ENCODE results near the gene ADTRP.

Gene ADTRP

GRCh38 chr6:11730641-11731040, 48.0 kb downstream of the ADTRP start (continued):
- TF ChIP-seq ZNF8 (CRISPR knock-in tag; IDR thresholded peaks at IDR 0.05) = no peak
- TF ChIP-seq TOX (CRISPR knock-in tag; IDR thresholded peaks at IDR 0.05; ENCODE audit: borderline replicate concordance) = no peak

GRCh38 chr6:11729076-11729475, 49.5 kb downstream of the ADTRP start:
- ATAC-seq = no peak

DNA sequence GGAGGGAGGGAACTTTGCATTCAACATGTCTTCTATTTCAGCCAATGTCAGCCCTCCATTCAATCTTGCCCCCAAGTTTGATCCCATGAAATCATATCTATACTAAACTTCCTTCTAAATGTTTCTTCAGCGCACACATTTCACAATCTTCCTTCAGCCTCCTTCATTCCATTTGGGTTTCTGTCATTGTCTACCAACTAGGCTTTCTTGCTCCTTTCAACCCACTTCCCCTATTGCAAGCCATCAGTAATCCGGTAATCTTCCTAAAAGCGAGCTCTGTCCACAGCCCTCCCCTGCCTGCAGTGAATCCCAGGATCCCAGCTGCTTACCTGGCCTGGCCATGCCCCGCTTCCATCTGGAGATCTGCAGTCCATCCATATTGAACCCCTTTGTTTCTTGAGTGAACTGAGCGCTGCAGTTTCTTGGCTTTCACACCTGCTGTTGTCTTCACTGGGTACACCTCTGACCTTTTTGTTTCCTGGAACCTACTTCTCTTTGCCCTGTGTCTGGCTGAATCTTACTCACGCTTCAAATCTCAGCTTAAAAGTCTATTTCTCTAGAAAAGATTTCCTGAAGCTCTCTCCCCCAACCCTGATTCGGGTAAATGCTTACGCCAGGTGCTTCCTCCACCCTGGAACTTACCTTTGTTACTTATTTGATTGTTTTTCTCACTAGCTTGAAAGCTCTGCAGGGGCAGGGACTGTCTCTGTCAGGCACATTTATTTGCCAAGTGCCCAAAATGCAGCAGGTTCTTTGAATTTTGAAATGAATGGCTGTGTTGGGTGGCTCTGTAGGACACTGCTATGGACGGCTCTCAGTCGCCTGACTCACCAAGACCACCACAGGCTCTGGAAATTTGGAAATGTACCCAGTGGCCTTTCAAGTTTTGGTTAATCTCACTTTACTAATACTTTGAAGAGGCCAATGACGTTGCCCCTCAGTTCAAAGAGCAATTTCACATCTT, 50.3 kb downstream of the ADTRP start:
- TF ChIP-seq TCF4 (CRISPR knock-in tag; IDR thresholded peaks at IDR 0.05; ENCODE audit: borderline replicate concordance) (no peak), OSR1 (CRISPR knock-in tag; IDR thresholded peaks at IDR 0.05) (no peak), PATZ1 (CRISPR knock-in tag; IDR thresholded peaks at IDR 0.05; ENCODE audit: borderline replicate concordance) (no peak), BACH2 (CRISPR knock-in tag; IDR thresholded peaks at IDR 0.05; ENCODE audit: borderline replicate concordance) (no peak), ZNF70 (CRISPR knock-in tag; IDR thresholded peaks at IDR 0.05) (no peak), GLIS3 (CRISPR knock-in tag; IDR thresholded peaks at IDR 0.05) (no peak), ZFP30 (CRISPR knock-in tag; IDR thresholded peaks at IDR 0.05) (no peak)
- ATAC-seq = no peak

More at GRCh38 chr6:11729076-11729475, 49.5 kb downstream of the ADTRP start:
- TF ChIP-seq ISL1 (CRISPR knock-in tag; IDR thresholded peaks at IDR 0.05) (no peak), ZNF70 (CRISPR knock-in tag; IDR thresholded peaks at IDR 0.05) (no peak), ZFP30 (CRISPR knock-in tag; IDR thresholded peaks at IDR 0.05) (no peak), CSRNP3 (CRISPR knock-in tag; IDR thresholded peaks at IDR 0.05) (no peak)
- TF ChIP-seq, protein P1, sequence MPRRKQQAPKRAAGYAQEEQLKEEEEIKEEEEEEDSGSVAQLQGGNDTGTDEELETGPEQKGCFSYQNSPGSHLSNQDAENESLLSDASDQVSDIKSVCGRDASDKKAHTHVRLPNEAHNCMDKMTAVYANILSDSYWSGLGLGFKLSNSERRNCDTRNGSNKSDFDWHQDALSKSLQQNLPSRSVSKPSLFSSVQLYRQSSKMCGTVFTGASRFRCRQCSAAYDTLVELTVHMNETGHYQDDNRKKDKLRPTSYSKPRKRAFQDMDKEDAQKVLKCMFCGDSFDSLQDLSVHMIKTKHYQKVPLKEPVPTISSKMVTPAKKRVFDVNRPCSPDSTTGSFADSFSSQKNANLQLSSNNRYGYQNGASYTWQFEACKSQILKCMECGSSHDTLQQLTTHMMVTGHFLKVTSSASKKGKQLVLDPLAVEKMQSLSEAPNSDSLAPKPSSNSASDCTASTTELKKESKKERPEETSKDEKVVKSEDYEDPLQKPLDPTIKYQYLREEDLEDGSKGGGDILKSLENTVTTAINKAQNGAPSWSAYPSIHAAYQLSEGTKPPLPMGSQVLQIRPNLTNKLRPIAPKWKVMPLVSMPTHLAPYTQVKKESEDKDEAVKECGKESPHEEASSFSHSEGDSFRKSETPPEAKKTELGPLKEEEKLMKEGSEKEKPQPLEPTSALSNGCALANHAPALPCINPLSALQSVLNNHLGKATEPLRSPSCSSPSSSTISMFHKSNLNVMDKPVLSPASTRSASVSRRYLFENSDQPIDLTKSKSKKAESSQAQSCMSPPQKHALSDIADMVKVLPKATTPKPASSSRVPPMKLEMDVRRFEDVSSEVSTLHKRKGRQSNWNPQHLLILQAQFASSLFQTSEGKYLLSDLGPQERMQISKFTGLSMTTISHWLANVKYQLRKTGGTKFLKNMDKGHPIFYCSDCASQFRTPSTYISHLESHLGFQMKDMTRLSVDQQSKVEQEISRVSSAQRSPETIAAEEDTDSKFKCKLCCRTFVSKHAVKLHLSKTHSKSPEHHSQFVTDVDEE (CRISPR knock-in tag; IDR thresholded peaks at IDR 0.05) = no peak

GRCh38 chr6:11727346-11727997, 51.1 kb downstream of the ADTRP start:
- ATAC-seq = no peak
- no peak for TF ChIP-seq ARNTL (CRISPR knock-in tag; IDR thresholded peaks at IDR 0.05; ENCODE audit: borderline replicate concordance, low read depth)
- TF ChIP-seq TOX (CRISPR knock-in tag; IDR thresholded peaks at IDR 0.05; ENCODE audit: borderline replicate concordance) = no peak
- TF ChIP-seq ZNF8 (CRISPR knock-in tag; IDR thresholded peaks at IDR 0.05) = no peak
- TF ChIP-seq OSR1 (CRISPR knock-in tag; IDR thresholded peaks at IDR 0.05) = no peak
- TF ChIP-seq ZC3H10 (CRISPR knock-in tag; IDR thresholded peaks at IDR 0.05) = no peak
- TF ChIP-seq ZFP3 (CRISPR knock-in tag; IDR thresholded peaks at IDR 0.05) = no peak
- no peak for TF ChIP-seq GLIS3 (CRISPR knock-in tag; IDR thresholded peaks at IDR 0.05)
- TF ChIP-seq, protein P1 (CRISPR knock-in tag; IDR thresholded peaks at IDR 0.05) = no peak
- TF ChIP-seq ZFP30 (CRISPR knock-in tag; IDR thresholded peaks at IDR 0.05) = no peak

Measured in SK-N-SH treated with all-trans-retinoic acid at 6 μM for 48 hours (cell line).